AG04449 (cell line): ENCODE measurements around the gene RUFY3.
"Not testable (repeated sequence)": the region's sequence is repeated elsewhere in the genome, so short reads cannot be mapped to it uniquely, and the experiment has no call there.

Source experiments
- CTCF ChIA-PET: fragments of 350-600 bp; formaldehyde crosslinking; extraction: SDS; loops from one replicate; lab custom pipeline; 2021; ENCODE audit warnings: antibody characterized with exemption; lab: Yijun Ruan, JAX
- POLR2A ChIA-PET: fragments of 400-600, 350-600 bp; formaldehyde crosslinking; extraction: SDS; loops from one replicate; lab custom pipeline; 2020; ENCODE audit warnings: antibody characterized with exemption, inconsistent platforms; lab: Yijun Ruan, JAX
- DNase-seq: peaks from one replicate; pipeline ENCODE4 v3.0.0-alpha.2; 2010; ENCODE audit warnings: low read depth, low spot score
- H3K4me3 ChIP-seq: 2 replicates; pipeline ENCODE4 v1.5.1; 2011; ENCODE audit warnings: low read depth, mild to moderate bottlenecking, control low read depth, low read length
- TF ChIP-seq, protein P1 (sequence below): IDR thresholded peaks from one replicate; pipeline ENCODE4 v1.5.1; 2011; ENCODE audit warnings: mild to moderate bottlenecking, moderate library complexity, low read length, control low read depth, inconsistent platforms; ENCODE audit not compliant: insufficient read depth; ENCODE audit errors: missing control alignments

Gene RUFY3

DNA sequence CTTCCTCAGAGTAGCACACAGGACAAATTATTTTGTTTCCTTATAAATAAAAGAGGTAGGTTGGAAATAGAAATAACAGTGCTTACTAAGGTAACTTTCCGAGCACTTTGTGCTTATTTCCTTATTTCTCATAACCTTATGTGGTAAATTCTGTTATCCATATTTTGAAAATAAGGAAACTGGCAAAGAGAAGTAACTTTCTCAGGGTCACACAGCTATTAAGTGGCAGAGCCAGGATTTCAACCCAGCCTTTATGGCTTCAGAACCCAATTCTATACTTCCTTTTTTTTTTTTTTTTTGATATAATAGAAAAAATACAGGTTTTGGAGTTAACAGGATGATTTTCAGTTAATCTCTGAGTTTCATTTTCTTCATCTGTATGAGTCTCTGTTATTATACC lies 30.1 kb upstream of the RUFY3 start:
- H3K4me3 ChIP-seq: no peak overlapping the region
- TF ChIP-seq, protein P1, sequence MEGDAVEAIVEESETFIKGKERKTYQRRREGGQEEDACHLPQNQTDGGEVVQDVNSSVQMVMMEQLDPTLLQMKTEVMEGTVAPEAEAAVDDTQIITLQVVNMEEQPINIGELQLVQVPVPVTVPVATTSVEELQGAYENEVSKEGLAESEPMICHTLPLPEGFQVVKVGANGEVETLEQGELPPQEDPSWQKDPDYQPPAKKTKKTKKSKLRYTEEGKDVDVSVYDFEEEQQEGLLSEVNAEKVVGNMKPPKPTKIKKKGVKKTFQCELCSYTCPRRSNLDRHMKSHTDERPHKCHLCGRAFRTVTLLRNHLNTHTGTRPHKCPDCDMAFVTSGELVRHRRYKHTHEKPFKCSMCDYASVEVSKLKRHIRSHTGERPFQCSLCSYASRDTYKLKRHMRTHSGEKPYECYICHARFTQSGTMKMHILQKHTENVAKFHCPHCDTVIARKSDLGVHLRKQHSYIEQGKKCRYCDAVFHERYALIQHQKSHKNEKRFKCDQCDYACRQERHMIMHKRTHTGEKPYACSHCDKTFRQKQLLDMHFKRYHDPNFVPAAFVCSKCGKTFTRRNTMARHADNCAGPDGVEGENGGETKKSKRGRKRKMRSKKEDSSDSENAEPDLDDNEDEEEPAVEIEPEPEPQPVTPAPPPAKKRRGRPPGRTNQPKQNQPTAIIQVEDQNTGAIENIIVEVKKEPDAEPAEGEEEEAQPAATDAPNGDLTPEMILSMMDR: no peak
- DNase-seq: no peak
- POLR2A ChIA-PET: interaction anchor here (0.6 kb wide), 1 partner anchor 8 kb away, joined by 4 read pairs; no protein-coding TSS in a partner anchor
- CTCF ChIA-PET: interaction anchor here (1.4 to 3.6 kb wide), 3 partner anchors 8 to 14 kb away, joined by 5 to 31 read pairs (median 16); no protein-coding TSS in a partner anchor

DNA sequence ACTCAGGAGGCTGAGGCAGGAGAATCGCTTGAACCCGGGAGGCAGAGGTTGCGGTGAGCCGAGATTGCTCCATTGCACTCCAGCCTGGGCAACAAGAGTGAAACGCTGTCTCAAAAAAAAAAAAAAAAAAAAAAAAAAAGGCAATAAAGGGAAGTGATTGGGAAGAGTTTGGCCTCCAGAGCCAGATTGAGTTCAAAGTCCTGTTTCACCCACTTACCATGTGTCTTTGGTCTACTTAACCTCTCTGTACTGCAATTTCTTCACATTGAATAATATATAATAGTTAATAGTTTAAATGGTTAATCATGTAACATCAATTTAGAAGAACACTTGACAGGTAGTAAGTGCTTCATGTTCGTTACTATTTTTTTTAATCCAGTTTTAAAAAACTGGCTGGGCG lies 27.1 kb upstream of the RUFY3 start:
- not testable (repeated sequence) for H3K4me3 ChIP-seq, DNase-seq
- ChIA-PET CTCF (interaction anchor here (1.4 to 2.7 kb wide), 4 partner anchors 10 to 43 kb away, joined by 4 to 16 read pairs (median 4); no protein-coding TSS in a partner anchor), POLR2A (interaction anchor here (0.6 kb wide), 1 partner anchor 11 kb away, joined by 5 read pairs; no protein-coding TSS in a partner anchor)

DNA sequence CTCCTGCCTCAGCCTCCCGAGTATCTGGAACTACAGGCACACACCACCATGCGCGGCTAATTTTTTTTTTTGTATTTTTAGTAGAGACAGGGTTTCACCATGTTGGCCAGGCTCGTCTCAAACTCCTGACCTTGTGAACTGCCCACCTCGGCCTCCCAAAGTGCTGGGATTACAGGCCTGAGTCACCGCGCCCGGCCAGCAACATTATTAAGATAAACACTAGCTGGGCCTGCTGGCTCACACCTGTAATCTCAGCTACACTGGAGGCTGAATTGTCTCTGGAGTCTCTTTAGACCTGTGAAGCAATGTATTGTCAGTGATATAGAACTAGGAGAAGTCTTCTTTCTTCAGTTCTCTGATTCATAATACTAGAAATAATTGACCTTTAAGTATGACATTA lies 23.3 kb upstream of the RUFY3 start:
- CTCF ChIA-PET: interaction anchor here (0.6 to 1.2 kb wide), 4 partner anchors 9 to 95 kb away, joined by 3 read pairs; no protein-coding TSS in a partner anchor
- DNase-seq, POLR2A ChIA-PET, H3K4me3 ChIP-seq: not testable (repeated sequence)

DNA sequence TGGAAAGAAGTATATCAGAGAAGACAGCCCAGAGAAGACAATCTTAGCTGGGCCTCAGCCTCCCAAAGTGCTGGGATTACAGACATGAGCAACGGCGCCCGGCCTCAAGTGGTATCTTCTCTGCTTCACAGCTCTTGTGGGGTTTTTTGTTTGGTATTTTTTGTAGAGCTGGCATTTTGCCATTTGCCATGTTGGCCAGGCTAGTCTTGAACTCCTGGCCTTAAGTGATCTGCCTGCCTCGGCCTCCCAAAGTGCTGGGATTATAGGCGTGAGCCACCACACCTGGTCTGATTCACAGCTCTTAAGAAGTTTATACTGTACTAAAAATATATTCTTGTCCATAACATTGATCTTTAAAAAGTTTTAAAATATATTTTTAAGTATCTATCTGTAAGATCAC lies 21.1 kb upstream of the RUFY3 start:
- DNase-seq: no peak
- no peak overlapping the region for H3K4me3 ChIP-seq
- ChIA-PET POLR2A (no interaction called here), CTCF (interaction anchor here (0.5 to 1.2 kb wide), 6 partner anchors 8 to 18 kb away, joined by 3 to 5 read pairs (median 4); no protein-coding TSS in a partner anchor)
- TF ChIP-seq, protein P1: no peak

DNA sequence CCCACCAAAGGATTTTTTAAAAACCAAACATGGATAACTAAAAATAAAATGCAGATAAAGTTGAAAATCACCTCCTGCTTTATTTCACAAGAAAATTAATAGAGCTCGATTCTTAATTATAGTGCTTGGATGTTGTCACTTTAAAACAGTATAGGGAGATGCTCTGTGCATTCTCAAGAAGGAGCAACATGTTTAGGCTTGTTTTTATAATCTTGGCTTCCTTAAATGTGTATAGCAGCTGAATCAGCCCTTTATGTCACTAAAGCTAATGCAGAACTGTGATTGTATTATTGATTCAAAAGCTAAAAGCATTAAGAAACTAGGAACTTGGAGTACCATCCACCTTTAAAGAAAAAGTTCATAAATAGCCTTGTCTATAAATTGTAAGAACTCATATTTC lies 20.5 kb upstream of the RUFY3 start:
- POLR2A ChIA-PET: no interaction called here
- CTCF ChIA-PET: interaction anchor here (0.8 to 1.1 kb wide), 3 partner anchors 8 to 19 kb away, joined by 3 to 5 read pairs (median 5); no protein-coding TSS in a partner anchor
- no peak for DNase-seq
- no peak overlapping the region for H3K4me3 ChIP-seq
- TF ChIP-seq, protein P1: no peak

DNA sequence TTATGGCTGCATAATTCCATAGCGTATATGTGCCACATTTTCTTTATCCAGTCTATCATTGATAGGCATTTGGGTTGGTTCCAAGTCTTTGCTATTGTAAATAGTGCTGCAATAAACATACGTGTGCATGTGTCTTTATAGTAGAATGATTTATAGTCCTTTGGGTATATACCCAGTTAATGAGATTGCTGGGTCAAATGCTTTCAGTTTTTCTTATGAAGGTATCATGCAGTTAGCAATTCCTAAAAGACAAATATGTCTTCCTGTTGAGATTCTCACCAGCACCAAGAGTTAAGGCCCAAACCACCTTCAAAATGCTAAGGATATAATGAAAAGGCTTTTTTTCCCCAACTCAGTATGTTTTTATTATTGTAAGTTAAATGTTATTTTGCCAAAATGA lies 19.2 kb upstream of the RUFY3 start:
- POLR2A ChIA-PET, H3K4me3 ChIP-seq, DNase-seq: not testable (repeated sequence)
- CTCF ChIA-PET: interaction anchor here (1.5 kb wide), 2 partner anchors 13 to 17 kb away, joined by 3 to 5 read pairs; no protein-coding TSS in a partner anchor

DNA sequence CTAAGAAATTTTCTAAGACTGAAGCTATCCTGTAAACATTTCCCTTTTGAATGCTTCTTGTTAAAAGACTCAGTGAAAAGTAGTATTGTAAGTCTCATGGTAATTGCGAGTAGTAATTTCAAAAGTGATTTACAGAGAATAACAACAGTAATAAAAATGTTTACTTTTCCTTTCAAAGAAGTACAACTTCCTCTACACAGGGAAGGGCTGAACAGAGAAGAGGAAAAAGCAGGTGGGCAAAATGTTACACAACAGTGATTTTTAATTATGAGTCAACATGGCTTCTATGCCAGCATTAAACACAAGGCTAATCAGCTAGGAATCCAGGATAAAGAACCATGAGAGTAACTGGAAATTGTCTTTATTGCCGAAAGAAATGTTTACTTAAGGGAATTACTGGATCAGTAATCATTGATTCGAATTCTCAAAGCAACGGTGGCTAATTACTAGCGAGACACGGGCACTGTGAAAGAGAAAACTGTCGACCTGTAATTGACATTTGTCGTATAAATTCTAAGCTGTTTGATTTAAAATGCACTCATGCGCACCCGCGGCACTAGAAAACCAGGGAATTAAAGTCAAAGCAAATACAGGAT lies 18.0 kb upstream of the RUFY3 start:
- DNase-seq: no peak
- CTCF ChIA-PET: interaction anchor here (0.6 to 3.7 kb wide), 16 partner anchors 8 to 1008 kb away, joined by 3 to 31 read pairs (median 4); partner anchors contain the start of genes RUFY3 and UTP3
- peak overlapping the region; percentile 69 for H3K4me3 ChIP-seq
- TF ChIP-seq, protein P1: no peak
- POLR2A ChIA-PET: interaction anchor here (0.7 to 1.2 kb wide), 4 partner anchors 13 to 99 kb away, joined by 3 to 4 read pairs (median 3); partner anchors contain the start of gene UTP3
